PFSK-1 (cell line): ENCODE data around the gene AUTS2.

Experiments
- POLR2AphosphoS5 ChIP-seq: IDR thresholded peaks from 2 replicates; pipeline ENCODE4 v1.6.1; 2012; ENCODE audit warnings: low read depth, mild to moderate bottlenecking, control low read depth, low read length, moderate library complexity
- REST ChIP-seq, 2 experiments: IDR thresholded peaks; 2 replicates each; pipeline versions ENCODE4 v1.6.1 to v1.8.0; 2011 to 2012; ENCODE audit warnings: low read depth in 2 of 2, low read length in 2 of 2, control low read depth in 1 of 2, inconsistent platforms in 1 of 2, mild to moderate bottlenecking in 1 of 2, moderate library complexity in 1 of 2; ENCODE audit not compliant: insufficient read depth in 1 of 2
- SIN3A ChIP-seq: IDR thresholded peaks from 2 replicates; pipeline ENCODE4 v1.6.1; 2012; ENCODE audit warnings: mild to moderate bottlenecking, low read length, moderate library complexity, borderline replicate concordance; ENCODE audit not compliant: insufficient read depth
- TAF1 ChIP-seq: IDR thresholded peaks from 2 replicates; pipeline ENCODE4 v1.6.1; 2012; ENCODE audit warnings: low read length, control low read depth, borderline replicate concordance; ENCODE audit not compliant: insufficient read depth

GRCh38 chr7:69693042-69693441 lies 94.8 kb downstream of the AUTS2 start:
- no peak for TF ChIP-seq POLR2AphosphoS5
- TF ChIP-seq TAF1, result no peak
- no peak for TF ChIP-seq SIN3A
- TF ChIP-seq REST (IDR thresholded peaks at IDR 0.05; ENCODE audit: insufficient read depth in 1 of 2, low read depth in 2 of 2, low read length in 2 of 2), result no peak
